Measurements from ENCODE around the gene GLS2.

Gene GLS2

GRCh38 chr12:56434828-56435227, 53.1 kb downstream of the GLS2 start:
- DNase-seq: no peak

DNA sequence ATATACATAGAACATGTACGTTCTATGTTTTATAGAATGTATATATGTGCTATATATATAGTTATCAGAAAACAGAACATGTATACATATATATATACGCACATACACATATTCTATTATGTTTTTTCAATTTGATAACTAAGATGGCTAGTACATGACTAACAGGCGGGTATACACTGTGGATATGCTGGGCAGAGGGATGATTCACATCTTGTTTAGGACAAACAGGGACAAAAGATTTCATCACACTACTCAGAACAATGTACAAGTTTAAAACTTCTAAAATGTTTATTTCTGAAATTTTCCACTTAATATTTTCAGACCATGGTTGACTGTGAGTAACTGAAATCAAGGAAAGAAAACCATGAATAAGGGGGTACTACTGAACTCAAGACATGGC, 56.1 kb downstream of the GLS2 start:
- no peak for DNase-seq

DNA sequence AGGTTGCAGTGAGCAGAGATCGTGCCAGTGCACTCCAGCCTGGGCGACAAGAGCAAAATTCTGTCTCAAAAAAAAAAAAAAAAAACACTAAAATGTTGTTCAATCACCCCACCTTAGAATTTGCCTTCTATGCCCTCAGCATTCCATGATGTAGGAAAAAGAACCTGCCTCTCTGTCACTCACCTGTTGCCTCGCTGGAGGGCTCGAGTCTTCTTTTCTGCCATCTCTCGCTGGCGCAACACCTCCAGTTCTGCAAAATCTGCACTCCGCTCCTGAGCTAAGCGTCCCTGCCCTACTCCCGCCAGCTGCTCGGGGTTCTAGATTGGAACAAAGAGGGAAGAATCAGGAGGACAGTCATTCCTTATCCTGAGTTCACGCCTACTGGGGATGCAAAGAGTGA, 56.7 kb downstream of the GLS2 start:
- no peak for DNase-seq

- no peak for DNase-seq
These were observed 62.0 kb downstream of the GLS2 start for GRCh38 chr12:56425940-56426438.

DNA sequence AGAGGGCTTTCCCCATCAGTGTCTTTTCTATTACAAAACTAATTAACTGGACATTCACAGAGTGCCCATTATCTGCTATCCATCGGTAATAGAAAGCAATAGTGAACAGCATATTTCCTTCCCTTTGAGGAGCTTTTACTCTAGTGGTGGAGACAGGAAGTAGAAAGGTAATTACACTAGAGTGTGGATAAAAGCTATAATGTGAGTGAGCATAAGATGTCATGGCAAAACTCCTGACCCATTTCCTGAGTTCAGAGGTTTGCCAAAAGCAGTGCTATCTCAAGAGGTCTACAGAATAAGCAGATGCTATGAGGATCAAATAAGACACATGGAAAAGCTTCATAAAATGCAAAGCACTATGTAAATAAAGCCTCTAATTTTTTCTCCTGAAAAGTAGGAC, 62.8 kb downstream of the GLS2 start:
- no peak for DNase-seq
